Activated naive CD4-positive, alpha-beta T cell treated with anti-CD3 and anti-CD28 coated beads, Interleukin-2, amount 50 U/mL, for 24 hours (primary cell): ENCODE data around the gene ADIRF.
"Not testable (repeated sequence)": the region's sequence is repeated elsewhere in the genome, so short reads cannot be mapped to it uniquely, and the experiment has no call there.

Experiments
- H3K27ac Mint-ChIP-seq: one replicate; pipeline ENCODE4 v1.8.0; 2021; ENCODE audit warnings: mild to moderate bottlenecking, mixed read lengths
- H3K27me3 Mint-ChIP-seq: one replicate; pipeline ENCODE4 v1.8.0; 2021; ENCODE audit warnings: mixed read lengths
- H3K36me3 Mint-ChIP-seq: one replicate; pipeline ENCODE4 v1.8.0; 2021; ENCODE audit warnings: mixed read lengths
- H3K4me1 Mint-ChIP-seq: one replicate; pipeline ENCODE4 v1.8.0; 2021; ENCODE audit warnings: mixed read lengths
- H3K4me3 Mint-ChIP-seq: one replicate; pipeline ENCODE4 v1.8.0; 2021; ENCODE audit warnings: mild to moderate bottlenecking, mixed read lengths
- H3K9me3 Mint-ChIP-seq: one replicate; pipeline ENCODE4 v1.8.0; 2021; ENCODE audit warnings: mixed read lengths

The ADIRF gene

DNA sequence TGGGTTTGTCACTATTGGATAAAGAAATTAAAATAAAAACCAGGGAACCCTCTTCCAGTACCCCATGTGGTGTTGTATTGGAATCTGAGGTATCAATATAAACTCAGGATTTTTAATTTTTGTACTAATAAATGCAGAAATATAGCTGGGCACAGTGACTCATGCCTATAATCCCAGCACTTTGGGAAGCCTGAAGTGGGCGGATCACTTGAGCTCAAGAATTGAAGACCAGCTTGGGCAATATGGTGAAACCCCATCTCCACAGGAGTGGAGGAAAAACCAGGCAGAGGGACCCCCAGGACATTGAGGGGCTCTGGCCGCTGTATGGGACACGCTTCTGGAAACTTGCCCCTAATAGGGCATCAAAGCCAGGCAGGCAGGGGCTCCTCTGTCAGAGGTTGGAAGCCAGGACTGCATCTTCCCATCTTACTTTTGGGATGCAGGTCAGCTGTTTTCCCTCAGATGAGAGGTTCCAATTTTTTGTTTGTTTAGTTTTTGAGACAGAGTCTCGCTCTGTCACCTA lies 11.1 kb downstream of the ADIRF start:
- no peaks in the 10 kb centered on the region for H3K27me3 Mint-ChIP-seq
- no peak overlapping the region for H3K27ac Mint-ChIP-seq
- H3K36me3 Mint-ChIP-seq: no peaks in the 10 kb centered on the region
- no peaks in the 10 kb centered on the region for H3K4me1 Mint-ChIP-seq
- H3K9me3 Mint-ChIP-seq: no peaks in the 10 kb centered on the region
- no peak overlapping the region for H3K4me3 Mint-ChIP-seq

DNA sequence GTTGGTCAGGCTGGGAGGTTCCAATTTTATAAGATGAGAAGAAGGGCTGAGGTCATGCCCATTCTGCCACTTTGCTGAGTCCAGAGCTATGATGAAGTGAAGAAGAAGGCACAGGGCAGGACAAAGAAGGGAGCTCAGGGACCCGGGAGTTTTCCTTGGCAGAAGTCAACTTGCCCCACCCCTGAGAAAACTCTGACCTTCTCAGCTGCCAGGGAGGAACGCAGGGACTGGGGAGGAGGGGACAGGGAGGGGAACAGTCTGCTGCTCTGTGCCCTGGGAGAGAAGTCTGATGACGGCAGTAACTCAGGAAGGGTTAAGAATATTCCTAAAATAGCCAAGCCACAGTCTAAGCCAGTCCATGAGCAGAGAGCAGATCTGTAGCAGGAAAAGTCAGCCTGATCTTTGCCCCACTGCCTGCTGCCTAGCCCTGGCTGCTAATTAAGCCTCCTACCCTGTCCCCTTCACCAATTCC lies 11.7 kb downstream of the ADIRF start:
- Mint-ChIP-seq H3K4me3 (no peak overlapping the region), H3K27me3 (no peaks in the 10 kb centered on the region), H3K27ac (no peak overlapping the region), H3K4me1 (no peaks in the 10 kb centered on the region), H3K9me3 (no peaks in the 10 kb centered on the region), H3K36me3 (no peaks in the 10 kb centered on the region)

DNA sequence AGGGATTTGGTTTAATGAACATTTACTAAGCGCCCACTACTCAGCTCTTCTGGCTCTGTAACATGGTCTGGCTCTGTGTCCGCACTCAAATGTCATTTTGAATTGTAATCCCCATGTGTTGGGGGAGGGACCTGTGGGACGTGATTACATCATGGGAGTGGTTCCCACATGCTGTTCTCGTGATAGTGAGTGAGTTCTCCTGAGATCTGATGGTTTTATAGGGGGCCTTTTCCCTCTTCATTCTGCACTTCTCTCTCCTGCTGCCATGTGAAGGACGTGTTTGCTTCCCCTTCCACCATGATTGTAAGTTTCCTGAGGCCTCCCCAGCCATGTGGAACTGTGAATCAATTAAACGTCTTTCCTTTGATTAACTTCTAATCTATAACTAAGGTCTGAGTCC lies 12.7 kb downstream of the ADIRF start:
- H3K27me3 Mint-ChIP-seq, H3K9me3 Mint-ChIP-seq, H3K27ac Mint-ChIP-seq, H3K36me3 Mint-ChIP-seq, H3K4me1 Mint-ChIP-seq, H3K4me3 Mint-ChIP-seq: not testable (repeated sequence)

DNA sequence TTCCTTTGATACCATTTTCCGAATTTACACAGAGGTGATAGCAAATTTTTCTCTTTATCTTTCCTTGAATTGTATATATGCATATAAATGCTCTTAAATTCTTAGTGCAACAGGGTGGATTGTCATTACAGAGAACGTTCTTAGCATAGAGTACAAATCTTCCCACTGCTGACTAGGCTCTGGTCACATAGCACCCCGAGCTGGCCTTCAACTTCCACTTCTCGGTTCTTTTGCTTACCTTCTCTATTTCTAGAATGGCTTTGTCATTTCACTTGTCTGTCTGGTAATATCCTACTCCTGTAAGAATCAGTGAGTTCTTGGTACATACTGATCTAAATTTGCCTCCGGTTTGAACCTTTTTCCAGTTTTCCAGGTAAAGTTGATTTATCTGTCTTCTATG lies 13.4 kb downstream of the ADIRF start:
- Mint-ChIP-seq H3K27me3 (no peaks in the 10 kb centered on the region), H3K36me3 (no peaks in the 10 kb centered on the region), H3K4me3 (no peak overlapping the region), H3K4me1 (no peaks in the 10 kb centered on the region), H3K27ac (no peak overlapping the region), H3K9me3 (no peaks in the 10 kb centered on the region)

DNA sequence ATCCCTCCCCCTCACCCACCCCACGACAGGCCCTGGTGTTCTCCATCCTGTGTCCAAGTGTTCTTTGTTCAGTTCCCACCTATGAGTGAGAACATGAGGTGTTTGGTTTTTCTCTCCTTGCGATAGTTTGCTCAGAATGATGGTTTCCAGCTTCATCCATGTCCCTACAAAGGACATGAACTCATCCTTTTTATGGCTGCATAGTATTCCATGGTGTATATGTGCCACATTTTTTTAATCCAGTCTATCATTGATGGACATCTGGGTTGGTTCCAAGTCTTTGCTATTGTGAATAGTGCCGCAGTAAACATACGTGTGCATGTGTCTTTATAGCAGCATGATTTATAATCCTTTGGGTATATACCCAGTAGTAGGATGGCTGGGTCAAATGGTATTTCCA lies 16.2 kb downstream of the ADIRF start:
- H3K4me1 Mint-ChIP-seq, H3K9me3 Mint-ChIP-seq, H3K27me3 Mint-ChIP-seq, H3K27ac Mint-ChIP-seq, H3K4me3 Mint-ChIP-seq, H3K36me3 Mint-ChIP-seq: not testable (repeated sequence)

DNA sequence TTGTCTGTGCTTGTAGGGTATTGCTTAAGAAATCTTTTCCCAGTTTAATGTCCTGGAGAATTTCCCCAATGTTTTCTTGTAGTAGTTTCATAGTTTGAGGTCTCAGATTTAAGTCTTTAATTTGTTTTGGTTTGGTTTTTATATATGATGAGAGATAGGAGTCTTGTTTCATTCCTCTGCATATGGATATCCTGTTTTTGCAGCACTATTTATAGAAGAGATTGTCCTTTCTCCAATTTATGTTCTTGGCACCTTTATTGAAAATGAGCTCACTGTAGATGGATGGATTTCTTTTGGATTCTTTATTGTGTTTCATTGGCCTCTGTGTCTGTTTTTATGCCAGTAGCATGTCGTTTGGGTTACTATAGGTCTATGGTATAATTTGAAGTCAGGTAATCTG lies 20.2 kb downstream of the ADIRF start:
- Mint-ChIP-seq H3K4me3 (no peak overlapping the region), H3K27me3 (peaks cover 4% of the 10 kb centered on the region), H3K27ac (no peak overlapping the region), H3K36me3 (no peaks in the 10 kb centered on the region), H3K9me3 (no peaks in the 10 kb centered on the region), H3K4me1 (no peaks in the 10 kb centered on the region)

DNA sequence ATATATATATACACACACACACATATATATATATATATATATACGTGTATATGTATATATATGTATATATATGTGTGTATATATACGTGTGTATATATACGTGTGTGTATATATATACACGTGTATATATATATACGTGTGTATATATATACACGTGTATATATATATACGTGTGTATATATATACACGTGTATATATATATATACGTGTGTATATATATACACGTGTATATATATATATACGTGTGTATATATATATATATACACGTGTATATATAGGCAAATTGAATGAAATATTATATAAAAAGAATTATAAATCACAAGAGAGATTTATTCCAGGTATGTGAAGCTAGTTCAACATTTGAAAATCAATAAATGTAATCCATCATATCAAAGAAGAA lies 23.1 kb downstream of the ADIRF start:
- not testable (repeated sequence) for H3K36me3 Mint-ChIP-seq, H3K9me3 Mint-ChIP-seq, H3K4me1 Mint-ChIP-seq, H3K4me3 Mint-ChIP-seq, H3K27me3 Mint-ChIP-seq, H3K27ac Mint-ChIP-seq

DNA sequence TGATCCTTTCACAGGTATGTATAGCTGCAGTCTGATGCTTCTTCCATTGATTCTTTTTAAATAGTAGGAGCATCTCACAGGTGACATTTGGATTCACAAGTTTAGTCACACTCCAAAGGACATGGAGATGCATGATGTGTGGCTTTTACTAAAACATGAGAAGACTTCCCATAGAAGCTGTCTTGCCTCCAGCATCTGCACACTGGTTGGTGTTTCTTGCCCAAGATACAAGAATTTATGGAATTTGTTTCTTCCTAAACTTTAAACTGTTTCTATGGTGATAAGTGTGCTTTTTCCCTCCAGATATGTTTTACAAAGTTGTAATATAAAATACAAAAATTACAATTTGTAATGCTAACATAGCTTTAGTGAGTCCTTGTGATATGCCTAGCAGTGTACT lies 24.2 kb downstream of the ADIRF start:
- peaks cover 4% of the 10 kb centered on the region for H3K27me3 Mint-ChIP-seq
- no peaks in the 10 kb centered on the region for H3K4me1 Mint-ChIP-seq
- H3K27ac Mint-ChIP-seq: no peak overlapping the region
- no peak overlapping the region for H3K4me3 Mint-ChIP-seq
- no peaks in the 10 kb centered on the region for H3K36me3 Mint-ChIP-seq
- no peaks in the 10 kb centered on the region for H3K9me3 Mint-ChIP-seq

DNA sequence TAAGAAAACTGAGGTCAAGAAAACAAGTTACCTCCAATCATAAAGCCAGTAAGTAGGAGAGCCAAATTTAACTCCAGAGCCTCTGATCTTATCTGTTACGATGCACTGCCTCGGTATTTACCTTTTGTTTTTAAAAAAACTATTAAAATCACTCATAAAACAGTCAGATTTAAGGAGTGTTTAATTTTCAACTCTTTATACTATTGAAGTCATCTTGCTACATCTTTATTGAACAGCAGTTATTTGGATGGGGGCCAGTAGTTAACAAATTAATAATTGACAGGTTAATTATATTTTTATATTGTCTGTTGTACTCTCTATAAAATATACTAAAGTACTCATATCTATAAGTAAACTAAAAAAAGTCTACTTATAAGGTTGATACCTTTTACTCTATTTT lies 24.6 kb downstream of the ADIRF start:
- no peak overlapping the region for H3K27ac Mint-ChIP-seq
- H3K4me1 Mint-ChIP-seq: no peaks in the 10 kb centered on the region
- peaks cover 4% of the 10 kb centered on the region for H3K27me3 Mint-ChIP-seq
- H3K36me3 Mint-ChIP-seq: no peaks in the 10 kb centered on the region
- H3K4me3 Mint-ChIP-seq: no peak overlapping the region
- H3K9me3 Mint-ChIP-seq: no peaks in the 10 kb centered on the region

DNA sequence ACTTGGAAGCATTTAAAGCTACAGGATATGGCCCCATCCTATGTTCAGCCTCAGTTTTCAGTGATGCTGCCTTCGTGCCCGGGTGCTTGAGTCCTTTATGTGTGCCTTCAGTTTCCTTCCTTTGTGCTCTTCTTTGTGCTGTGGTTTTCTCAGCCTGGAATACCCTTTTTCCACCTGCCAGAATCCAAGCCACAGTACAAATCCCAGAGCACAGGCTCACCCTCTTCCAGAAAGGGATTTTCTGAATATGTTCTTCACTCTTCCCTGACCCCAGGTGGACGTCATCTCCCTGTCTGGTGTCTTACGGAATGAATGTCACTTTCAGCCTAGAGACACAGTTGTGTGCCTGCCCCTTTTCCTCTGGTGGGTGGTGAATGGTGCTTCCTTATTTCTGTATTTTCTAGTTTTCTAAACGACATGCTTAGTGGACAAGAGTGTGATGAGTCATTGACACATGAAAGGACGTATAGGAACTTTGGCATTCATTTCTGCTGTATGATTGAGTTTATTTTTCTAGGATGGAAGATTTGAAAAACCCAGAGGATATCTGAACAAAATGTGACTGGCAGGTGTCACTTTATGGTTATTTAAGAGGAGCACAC lies 31.6 kb downstream of the ADIRF start:
- not testable (repeated sequence) for H3K4me1 Mint-ChIP-seq, H3K27me3 Mint-ChIP-seq, H3K9me3 Mint-ChIP-seq, H3K27ac Mint-ChIP-seq, H3K4me3 Mint-ChIP-seq, H3K36me3 Mint-ChIP-seq

DNA sequence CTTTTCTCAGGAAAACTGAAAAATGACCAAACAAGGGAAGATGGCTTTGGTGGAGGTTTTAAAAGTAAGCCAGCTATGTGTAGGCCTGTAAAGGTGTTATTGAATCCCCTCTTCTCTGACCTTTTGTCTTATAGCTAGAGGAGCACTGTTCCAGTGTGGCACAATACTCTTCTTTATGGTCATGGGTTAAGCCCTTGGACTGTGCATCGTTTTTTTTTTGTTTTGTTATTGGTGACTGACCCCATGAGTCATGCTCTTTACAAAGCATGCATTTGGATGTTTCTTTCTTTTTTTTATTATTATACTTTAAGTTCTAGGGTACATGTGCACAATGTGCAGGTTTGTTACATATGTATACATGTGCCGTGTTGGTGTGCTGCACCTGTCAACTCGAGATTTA lies 32.2 kb downstream of the ADIRF start:
- no peaks in the 10 kb centered on the region for H3K4me1 Mint-ChIP-seq
- H3K36me3 Mint-ChIP-seq: no peaks in the 10 kb centered on the region
- no peaks in the 10 kb centered on the region for H3K9me3 Mint-ChIP-seq
- H3K27me3 Mint-ChIP-seq: no peaks in the 10 kb centered on the region
- H3K4me3 Mint-ChIP-seq: no peak overlapping the region
- H3K27ac Mint-ChIP-seq: no peak overlapping the region

DNA sequence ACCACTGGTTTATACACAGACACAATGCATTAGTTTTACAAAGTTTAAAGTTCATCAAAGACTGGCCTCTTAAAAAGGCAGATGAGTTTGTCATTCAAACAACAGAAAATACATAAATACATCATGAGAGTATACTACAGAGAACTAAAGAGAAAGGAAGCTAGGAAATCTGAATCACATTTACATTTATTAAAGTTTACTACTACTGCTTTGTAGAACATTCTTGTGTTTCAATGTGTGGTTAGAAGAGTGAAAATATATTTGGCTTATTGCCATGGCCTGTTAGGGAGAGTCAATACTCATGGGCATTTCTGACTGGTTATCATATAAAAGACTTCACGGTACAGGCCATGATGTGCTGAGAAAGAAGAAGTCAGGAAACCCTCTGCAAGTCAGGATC lies 38.8 kb downstream of the ADIRF start:
- not testable (repeated sequence) for H3K9me3 Mint-ChIP-seq, H3K27me3 Mint-ChIP-seq, H3K4me1 Mint-ChIP-seq, H3K27ac Mint-ChIP-seq, H3K36me3 Mint-ChIP-seq, H3K4me3 Mint-ChIP-seq

DNA sequence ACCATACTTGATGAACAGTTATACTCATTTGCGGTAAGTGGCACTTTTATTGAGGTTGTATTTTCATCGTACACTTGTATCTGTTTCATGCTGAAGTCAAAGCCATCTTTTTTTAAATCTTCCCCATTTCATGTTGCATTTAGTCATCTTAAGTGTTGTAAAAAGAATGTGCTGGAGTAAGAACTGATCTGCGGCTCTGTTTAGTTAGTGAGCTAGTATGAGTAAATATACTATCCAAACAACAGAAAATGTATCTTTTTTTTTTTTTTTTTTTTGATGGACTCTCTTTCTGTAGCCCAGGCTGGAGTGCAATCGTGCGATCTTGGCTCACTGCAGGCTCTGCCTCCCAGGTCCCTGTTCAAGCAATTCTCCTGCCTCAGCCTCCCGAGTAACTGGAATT lies 39.4 kb downstream of the ADIRF start:
- not testable (repeated sequence) for H3K9me3 Mint-ChIP-seq, H3K36me3 Mint-ChIP-seq, H3K27ac Mint-ChIP-seq, H3K4me3 Mint-ChIP-seq, H3K27me3 Mint-ChIP-seq, H3K4me1 Mint-ChIP-seq

DNA sequence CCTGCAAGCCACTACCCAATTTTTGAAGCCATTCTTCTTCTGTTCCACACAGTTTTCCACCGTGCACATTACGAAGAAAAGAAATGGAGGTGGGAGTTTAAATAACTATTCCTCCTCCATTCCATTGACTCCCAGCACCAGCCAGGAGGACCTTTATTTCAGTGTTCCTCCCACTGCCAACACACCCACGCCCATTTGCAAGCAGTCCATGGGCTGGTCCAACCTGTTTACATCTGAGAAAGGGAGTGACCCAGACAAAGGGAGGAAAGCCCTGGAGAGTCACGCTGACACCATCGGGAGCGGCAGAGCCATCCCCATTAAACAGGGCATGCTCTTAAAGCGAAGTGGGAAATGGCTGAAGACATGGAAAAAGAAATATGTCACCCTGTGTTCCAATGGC lies 40.0 kb downstream of the ADIRF start:
- not testable (repeated sequence) for H3K4me3 Mint-ChIP-seq, H3K27me3 Mint-ChIP-seq, H3K9me3 Mint-ChIP-seq, H3K36me3 Mint-ChIP-seq, H3K4me1 Mint-ChIP-seq, H3K27ac Mint-ChIP-seq

DNA sequence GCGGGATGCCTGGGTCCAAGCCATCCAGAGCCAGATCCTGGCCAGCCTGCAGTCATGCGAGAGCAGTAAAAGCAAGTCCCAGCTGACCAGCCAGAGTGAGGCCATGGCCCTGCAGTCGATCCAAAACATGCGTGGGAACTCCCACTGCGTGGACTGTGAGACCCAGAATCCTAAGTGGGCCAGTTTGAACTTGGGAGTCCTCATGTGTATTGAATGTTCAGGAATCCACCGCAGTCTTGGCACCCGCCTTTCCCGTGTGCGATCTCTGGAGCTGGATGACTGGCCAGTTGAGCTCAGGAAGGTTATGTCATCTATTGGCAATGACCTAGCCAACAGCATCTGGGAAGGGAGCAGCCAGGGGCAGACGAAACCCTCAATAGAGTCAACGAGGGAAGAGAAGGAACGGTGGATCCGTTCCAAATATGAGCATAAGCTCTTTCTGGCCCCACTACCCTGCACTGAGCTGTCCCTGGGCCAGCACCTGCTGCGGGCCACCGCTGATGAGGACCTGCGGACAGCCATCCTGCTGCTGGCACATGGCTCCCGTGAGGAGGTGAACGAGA lies 40.9 kb downstream of the ADIRF start:
- not testable (repeated sequence) for H3K9me3 Mint-ChIP-seq, H3K27me3 Mint-ChIP-seq, H3K4me1 Mint-ChIP-seq, H3K27ac Mint-ChIP-seq, H3K4me3 Mint-ChIP-seq, H3K36me3 Mint-ChIP-seq

DNA sequence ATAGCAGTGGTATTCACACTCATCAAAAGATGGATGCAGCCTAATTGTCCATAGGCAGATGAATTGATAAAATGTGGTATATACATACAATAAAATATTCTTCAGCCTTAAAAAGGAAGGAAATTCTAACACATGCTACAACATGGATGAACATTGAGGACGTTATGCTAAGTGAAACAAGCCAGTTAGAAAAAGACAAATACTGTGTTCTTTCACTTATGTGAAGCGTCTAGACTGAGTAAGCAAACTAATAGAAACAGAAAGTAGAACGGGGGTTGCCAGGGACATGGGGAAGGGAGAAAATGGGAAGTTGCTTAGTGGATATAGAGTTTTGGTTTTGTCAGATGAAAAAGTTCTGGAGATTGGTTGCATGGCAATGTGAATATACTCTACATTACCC lies 45.2 kb downstream of the ADIRF start:
- not testable (repeated sequence) for H3K36me3 Mint-ChIP-seq, H3K27ac Mint-ChIP-seq, H3K9me3 Mint-ChIP-seq, H3K4me1 Mint-ChIP-seq, H3K4me3 Mint-ChIP-seq, H3K27me3 Mint-ChIP-seq

DNA sequence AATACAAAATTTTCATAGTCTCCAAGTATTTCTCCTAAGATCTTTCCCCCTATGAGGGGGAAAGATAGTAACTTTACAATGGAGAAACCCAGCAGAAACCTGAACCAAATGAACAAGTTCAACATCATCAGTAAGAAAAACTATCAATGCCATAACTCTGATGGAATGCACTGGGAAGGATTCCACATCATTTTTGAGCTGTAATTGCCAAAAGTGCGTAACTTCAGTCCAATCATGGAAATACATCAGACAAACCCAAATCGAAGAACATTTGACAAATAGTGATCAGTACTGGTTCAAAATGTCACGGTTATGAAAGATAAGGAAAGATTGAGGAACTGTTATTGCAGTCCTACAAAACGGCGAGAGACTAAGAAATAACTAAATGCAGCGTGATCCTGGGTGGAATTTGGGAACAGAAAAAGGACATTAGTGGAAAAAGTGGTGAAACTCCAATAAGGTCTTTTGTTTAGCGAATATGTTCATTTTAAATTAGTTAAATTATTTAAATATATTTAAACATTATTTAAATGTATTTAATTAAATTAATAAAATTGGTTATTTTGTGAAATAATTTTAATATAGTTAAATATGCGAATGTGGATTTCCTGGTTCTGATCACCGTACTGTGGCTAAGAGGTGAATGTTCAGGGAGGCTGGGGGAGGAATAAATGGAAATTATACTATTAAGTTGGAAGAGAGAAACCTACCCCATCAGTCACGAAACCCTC lies 46.9 kb downstream of the ADIRF start:
- not testable (repeated sequence) for H3K9me3 Mint-ChIP-seq, H3K4me1 Mint-ChIP-seq, H3K4me3 Mint-ChIP-seq, H3K27me3 Mint-ChIP-seq, H3K36me3 Mint-ChIP-seq
- H3K27ac Mint-ChIP-seq: peak overlapping the region; percentile 14
